Mesendoderm (in vitro differentiated cells): ENCODE data around the gene TXNDC11.

Experiments used
- DNase-seq: peaks from one replicate; pipeline ENCODE4 v3.0.0; 2013
- H2AK5ac ChIP-seq: 2 replicates; pipeline ENCODE4 v1.6.1; 2013; ENCODE audit warnings: low read length, inconsistent platforms
- H2BK120ac ChIP-seq: 2 replicates; pipeline ENCODE4 v1.6.1; 2013; ENCODE audit warnings: low read depth, mild to moderate bottlenecking, low read length, moderate library complexity, mixed read lengths
- H2BK15ac ChIP-seq: replicated peaks from 2 replicates; pipeline ENCODE4 v1.6.1; 2013; ENCODE audit warnings: low read depth, mild to moderate bottlenecking, moderate library complexity
- H2BK5ac ChIP-seq: 2 replicates; pipeline ENCODE4 v1.6.1; 2013; ENCODE audit warnings: low read length, inconsistent platforms
- H3K18ac ChIP-seq: 2 replicates; pipeline ENCODE4 v1.6.1; 2013; ENCODE audit warnings: mild to moderate bottlenecking, low read length, mixed read lengths
- H3K23ac ChIP-seq: one replicate; pipeline ENCODE4 v1.6.1; 2013; ENCODE audit warnings: low read length
- H3K27ac ChIP-seq: 2 replicates; pipeline ENCODE4 v1.5.1; 2013; ENCODE audit warnings: low read depth, mild to moderate bottlenecking, inconsistent platforms, low read length, moderate library complexity
- H3K27me3 ChIP-seq: 2 replicates; pipeline ENCODE4 v1.6.1; 2013; ENCODE audit warnings: low read length, control low read depth, mild to moderate bottlenecking, inconsistent platforms; ENCODE audit not compliant: insufficient read depth, poor library complexity
- H3K36me3 ChIP-seq: 2 replicates; pipeline ENCODE4 v1.6.1; 2013; ENCODE audit warnings: low read length, inconsistent platforms; ENCODE audit not compliant: control insufficient read depth, insufficient read depth
- H3K4ac ChIP-seq: one replicate; pipeline ENCODE4 v1.6.1; 2013; ENCODE audit warnings: low read depth, mild to moderate bottlenecking, low read length, moderate library complexity
- H3K4me1 ChIP-seq: 2 replicates; pipeline ENCODE4 v1.6.1; 2013; ENCODE audit warnings: low read depth, low read length, inconsistent platforms; ENCODE audit not compliant: control insufficient read depth
- H3K4me2 ChIP-seq: 2 replicates; pipeline ENCODE4 v1.6.1; 2013; ENCODE audit warnings: low read length
- H3K4me3 ChIP-seq: 2 replicates; pipeline ENCODE4 v1.5.1; 2013; ENCODE audit warnings: mild to moderate bottlenecking, low read length
- H3K56ac ChIP-seq: one replicate; pipeline ENCODE4 v1.6.1; 2013; ENCODE audit warnings: low read length
- H3K79me1 ChIP-seq: 2 replicates; pipeline ENCODE4 v1.6.1; 2013; ENCODE audit warnings: low read length, inconsistent platforms
- H3K79me2 ChIP-seq: 2 replicates; pipeline ENCODE4 v1.6.1; 2013; ENCODE audit warnings: mild to moderate bottlenecking, low read length; ENCODE audit not compliant: control insufficient read depth, insufficient read depth
- H3K9ac ChIP-seq: 2 replicates; pipeline ENCODE4 v1.6.1; 2013; ENCODE audit warnings: low read length, inconsistent platforms
- H4K5ac ChIP-seq: one replicate; pipeline ENCODE4 v1.6.1; 2013; ENCODE audit warnings: low read length
- H4K8ac ChIP-seq: one replicate; pipeline ENCODE4 v1.6.1; 2013; ENCODE audit warnings: low read depth, mild to moderate bottlenecking, control low read depth, low read length, moderate library complexity
- whole genome bisulfite sequencing: extraction: QIAGEN DNeasy Blood & Tissue Kit; methylation state at CpG from one replicate; pipeline ENCODE4 v1.1.7; 2013; ENCODE audit warnings: low lambda C conversion rate, missing lambda C conversion rate; ENCODE audit not compliant: insufficient coverage; ENCODE audit errors: extremely low coverage; 5-methylcytosine and 5-hydroxymethylcytosine counted together

The TXNDC11 gene

GRCh38 chr16:11716336-11716735 is 26.3 kb downstream of the TXNDC11 start:
- Histone ChIP-seq H3K56ac (no peak overlapping the region), H3K79me2 (no peaks in the 10 kb centered on the region), H3K4ac (no peak overlapping the region), H2AK5ac (no peak overlapping the region), H4K5ac (no peak overlapping the region), H2BK15ac (no peak overlapping the region), H3K9ac (no peak overlapping the region), H3K23ac (no peak overlapping the region), H2BK5ac (no peak overlapping the region), H4K8ac (no peak overlapping the region), H3K18ac (no peak overlapping the region), H2BK120ac (no peak overlapping the region), H3K27me3 (no peaks in the 10 kb centered on the region), H3K36me3 (peaks cover 3% of the 10 kb centered on the region), H3K4me1 (no peaks in the 10 kb centered on the region), H3K27ac (no peak overlapping the region), H3K4me2 (no peak overlapping the region), H3K4me3 (no peak overlapping the region), H3K79me1 (no peaks in the 10 kb centered on the region)
- DNase-seq: no peak

GRCh38 chr16:11715246-11715947 is 27.3 kb downstream of the TXNDC11 start:
- Histone ChIP-seq H3K27me3 (no peaks in the 10 kb centered on the region), H3K56ac (no peak overlapping the region), H3K23ac (no peak overlapping the region), H3K4me1 (no peaks in the 10 kb centered on the region), H4K8ac (no peak overlapping the region), H2BK5ac (no peak overlapping the region), H2AK5ac (no peak overlapping the region), H3K9ac (no peak overlapping the region), H3K79me2 (no peaks in the 10 kb centered on the region), H2BK120ac (no peak overlapping the region), H3K4me3 (no peak overlapping the region), H3K27ac (no peak overlapping the region), H3K18ac (no peak overlapping the region), H3K36me3 (peaks cover 3% of the 10 kb centered on the region), H4K5ac (no peak overlapping the region), H3K79me1 (no peaks in the 10 kb centered on the region), H3K4ac (no peak overlapping the region), H3K4me2 (no peak overlapping the region), H2BK15ac (no peak overlapping the region)
- DNase-seq: no peak
- no CpG with 5 or more reads among the region's 8 CpGs for WGBS

GRCh38 chr16:11712122-11712521 is 30.5 kb downstream of the TXNDC11 start:
- Histone ChIP-seq H4K5ac (no peak overlapping the region), H3K4me1 (no peaks in the 10 kb centered on the region), H3K4ac (no peak overlapping the region), H2AK5ac (no peak overlapping the region), H4K8ac (no peak overlapping the region), H3K56ac (no peak overlapping the region), H2BK5ac (no peak overlapping the region), H3K9ac (no peak overlapping the region), H3K27me3 (no peaks in the 10 kb centered on the region), H3K27ac (no peak overlapping the region), H2BK120ac (no peak overlapping the region), H2BK15ac (no peak overlapping the region), H3K18ac (no peak overlapping the region), H3K4me3 (no peak overlapping the region), H3K4me2 (no peak overlapping the region), H3K79me1 (no peaks in the 10 kb centered on the region), H3K23ac (no peak overlapping the region), H3K36me3 (no peaks in the 10 kb centered on the region), H3K79me2 (no peaks in the 10 kb centered on the region)
- no CpG with 5 or more reads among the region's 3 CpGs for WGBS
- no peak for DNase-seq

- Histone ChIP-seq H3K36me3 (no peaks in the 10 kb centered on the region), H2BK5ac (no peak overlapping the region), H3K4me3 (no peak overlapping the region), H2AK5ac (no peak overlapping the region), H3K27ac (no peak overlapping the region), H3K18ac (no peak overlapping the region), H3K79me1 (no peaks in the 10 kb centered on the region), H4K5ac (no peak overlapping the region), H2BK15ac (no peak overlapping the region), H3K79me2 (no peaks in the 10 kb centered on the region), H3K27me3 (no peaks in the 10 kb centered on the region), H3K4me1 (no peaks in the 10 kb centered on the region), H3K4me2 (no peak overlapping the region), H3K9ac (no peak overlapping the region), H3K56ac (no peak overlapping the region), H3K4ac (no peak overlapping the region), H3K23ac (no peak overlapping the region), H2BK120ac (no peak overlapping the region), H4K8ac (no peak overlapping the region)
- DNase-seq: no peak
- no CpG with 5 or more reads among the region's 4 CpGs for WGBS
Measured at GRCh38 chr16:11711662-11712061, 31.0 kb downstream of the TXNDC11 start.

GRCh38 chr16:11708421-11708820 is 34.2 kb downstream of the TXNDC11 start:
- Histone ChIP-seq H3K79me1 (no peaks in the 10 kb centered on the region), H2BK120ac (no peak overlapping the region), H3K9ac (no peak overlapping the region), H3K4me3 (no peak overlapping the region), H4K5ac (no peak overlapping the region), H3K23ac (no peak overlapping the region), H3K4ac (no peak overlapping the region), H3K4me1 (no peaks in the 10 kb centered on the region), H3K79me2 (no peaks in the 10 kb centered on the region), H2AK5ac (no peak overlapping the region), H3K18ac (no peak overlapping the region), H4K8ac (no peak overlapping the region), H3K27ac (no peak overlapping the region), H2BK15ac (no peak overlapping the region), H2BK5ac (no peak overlapping the region), H3K4me2 (no peak overlapping the region), H3K27me3 (no peaks in the 10 kb centered on the region), H3K36me3 (no peaks in the 10 kb centered on the region), H3K56ac (no peak overlapping the region)
- no peak for DNase-seq
- no CpG with 5 or more reads among the region's 1 CpG for WGBS

- H3K4me1 ChIP-seq: no peaks in the 10 kb centered on the region
- H3K36me3 ChIP-seq: no peaks in the 10 kb centered on the region
- WGBS: no CpG with 5 or more reads among the region's 4 CpGs
Measured at GRCh38 chr16:11707679-11708197, 34.9 kb downstream of the TXNDC11 start.

More at GRCh38 chr16:11707679-11708197, 34.9 kb downstream of the TXNDC11 start:
- Histone ChIP-seq H3K79me1 (no peaks in the 10 kb centered on the region), H2BK5ac (no peak overlapping the region), H2BK15ac (no peak overlapping the region), H3K79me2 (no peaks in the 10 kb centered on the region), H3K4me2 (no peak overlapping the region), H2BK120ac (no peak overlapping the region), H3K56ac (no peak overlapping the region), H3K18ac (no peak overlapping the region), H3K4me3 (no peak overlapping the region), H4K8ac (no peak overlapping the region), H3K4ac (no peak overlapping the region), H3K27me3 (no peaks in the 10 kb centered on the region), H3K23ac (no peak overlapping the region), H3K9ac (no peak overlapping the region), H4K5ac (no peak overlapping the region), H3K27ac (no peak overlapping the region), H2AK5ac (no peak overlapping the region)
- no peak for DNase-seq
